Mesothelial cell of epicardium (in vitro differentiated cells): ENCODE results near the gene HOXC6. TPM values are rescaled to one million over a fixed set of nuclear protein-coding genes. Genes with fewer than 3 reads are reported as not detected.
A peak's percentile ranks its signal among the peaks of the same experiment; 100 is the strongest.
"Not testable (repeated sequence)": the region's sequence is repeated elsewhere in the genome, so short reads cannot be mapped to it uniquely, and the experiment has no call there.

Experiments used
- DNase-seq, 2 experiments: peaks; one replicate each; pipeline ENCODE4 v3.0.0; 2021; ENCODE audit warnings: low spot score in 2 of 2; ENCODE audit not compliant: unreplicated experiment in 2 of 2
- H3K27ac Mint-ChIP-seq: 2 replicates; pipeline ENCODE4 v1.8.0; 2021; ENCODE audit warnings: mixed read lengths
- H3K27me3 Mint-ChIP-seq: 2 replicates; pipeline ENCODE4 v1.8.0; 2021; ENCODE audit warnings: low read depth, mixed read lengths
- H3K36me3 Mint-ChIP-seq: 2 replicates; pipeline ENCODE4 v1.8.0; 2021; ENCODE audit warnings: mixed read lengths
- H3K4me1 Mint-ChIP-seq: 2 replicates; pipeline ENCODE4 v1.8.0; 2021; ENCODE audit warnings: mixed read lengths
- H3K4me3 Mint-ChIP-seq: 2 replicates; pipeline ENCODE4 v1.8.0; 2021; ENCODE audit warnings: mild to moderate bottlenecking, moderate library complexity, mixed read lengths
- H3K9me3 Mint-ChIP-seq: 2 replicates; pipeline ENCODE4 v1.8.0; 2021; ENCODE audit warnings: mixed read lengths
- CTCF ChIP-seq: fragments of 200-600 bp; sonication (generic); IDR thresholded peaks from one replicate; pipeline ENCODE4 v1.5.0; 2021; ENCODE audit warnings: antibody characterized with exemption; ENCODE audit not compliant: unreplicated experiment
- total RNA-seq: library from RNA; stranded (reverse); gene quantifications from 3 replicates; pipeline ENCODE4 v1.2.1, GENCODE V29; 2021

HOXC6 gene
- total RNA-seq, 1 donor from 2014 or later, result 15.5 TPM

- DNase-seq, result no peak
- Mint-ChIP-seq H3K4me1 (peaks cover 93% of the 10 kb centered on the region), H3K36me3 (no peaks in the 10 kb centered on the region), H3K27ac (peak overlapping the region; percentile 98), H3K27me3 (peaks cover 8% of the 10 kb centered on the region), H3K4me3 (peak overlapping the region; percentile 81), H3K9me3 (no peaks in the 10 kb centered on the region)
- no peak for TF ChIP-seq CTCF
These were observed 12.4 kb downstream of the HOXC6 start for GRCh38 chr12:54040648-54041047.

DNA sequence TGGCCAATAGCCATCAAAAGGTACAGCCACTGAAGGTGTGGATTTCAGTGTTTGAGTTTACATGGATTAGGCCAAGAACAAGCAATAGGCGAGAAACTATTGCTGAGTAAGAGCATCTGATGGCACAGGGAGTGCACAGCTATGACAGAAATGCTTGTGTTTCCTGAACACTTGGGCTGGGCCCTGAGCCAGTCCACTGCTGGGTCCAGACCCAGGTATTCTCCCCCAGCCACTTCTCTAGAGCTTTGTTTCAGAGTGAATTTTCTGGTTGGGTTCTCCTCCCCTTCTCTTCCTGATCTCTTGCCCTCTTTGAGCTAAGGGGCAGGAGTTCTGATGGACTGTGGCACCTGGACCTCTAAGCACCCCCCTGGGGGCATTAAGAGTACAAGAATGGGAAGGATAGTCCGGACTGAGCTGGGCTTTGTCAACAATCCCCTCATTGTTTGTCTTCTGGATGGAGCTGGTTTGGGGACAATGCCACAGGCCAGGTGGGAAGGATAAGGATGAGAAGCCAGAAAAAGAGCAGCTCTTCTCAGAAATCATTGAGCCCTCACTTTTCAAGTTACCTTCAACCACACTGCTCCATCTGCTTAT lies 13.0 kb downstream of the HOXC6 start:
- H3K4me1 Mint-ChIP-seq, result peaks cover 92% of the 10 kb centered on the region

DNA sequence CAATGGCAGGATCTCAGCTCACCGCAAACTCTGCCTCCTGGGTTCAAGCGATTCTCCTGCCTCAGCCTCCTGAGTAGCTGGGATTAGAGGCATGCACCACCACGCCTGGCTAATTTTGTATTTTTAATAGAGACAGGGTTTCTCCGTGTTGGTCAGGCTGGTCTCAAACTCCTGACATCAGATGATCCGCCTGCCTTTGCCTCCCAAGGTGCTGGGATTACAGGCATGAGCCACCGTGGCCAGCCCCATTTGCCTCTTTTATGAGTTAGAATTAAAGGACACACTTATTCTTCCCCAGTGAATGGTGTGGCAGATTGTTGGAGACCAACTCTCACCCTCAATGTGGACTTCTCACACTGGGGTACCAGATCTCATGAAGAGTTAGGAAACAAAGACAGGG lies 13.8 kb downstream of the HOXC6 start:
- H3K4me1 Mint-ChIP-seq, result peaks cover 91% of the 10 kb centered on the region
- not testable (repeated sequence) for DNase-seq
- H3K27ac Mint-ChIP-seq, result peak overlapping the region; percentile 98

More for the DNA sequence above, 13.0 kb downstream of the HOXC6 start:
- Mint-ChIP-seq H3K36me3 (no peaks in the 10 kb centered on the region), H3K9me3 (no peaks in the 10 kb centered on the region), H3K27ac (peak overlapping the region; percentile 35), H3K27me3 (peaks cover 11% of the 10 kb centered on the region), H3K4me3 (peak overlapping the region; percentile 36)
- DNase-seq, result no peak
- TF ChIP-seq CTCF, result no peak

GRCh38 chr12:54042970-54043853 lies 15.0 kb downstream of the HOXC6 start:
- Mint-ChIP-seq H3K36me3 (no peaks in the 10 kb centered on the region), H3K27me3 (peaks cover 22% of the 10 kb centered on the region), H3K4me1 (peaks cover 90% of the 10 kb centered on the region), H3K9me3 (no peaks in the 10 kb centered on the region), H3K27ac (peak overlapping the region; percentile 98), H3K4me3 (peak overlapping the region; percentile 72)
- no peak for TF ChIP-seq CTCF
- no peak for DNase-seq

More for the DNA sequence above, 13.8 kb downstream of the HOXC6 start:
- H3K36me3 Mint-ChIP-seq, H3K9me3 Mint-ChIP-seq: not testable (repeated sequence)
- Mint-ChIP-seq H3K4me3 (peak overlapping the region; percentile 13), H3K27me3 (peaks cover 13% of the 10 kb centered on the region)

- no peaks in the 10 kb centered on the region for H3K36me3 Mint-ChIP-seq
- peaks cover 31% of the 10 kb centered on the region for H3K27me3 Mint-ChIP-seq
- TF ChIP-seq CTCF, result no peak
- DNase-seq, result no peak
- peak overlapping the region; percentile 98 for H3K27ac Mint-ChIP-seq
- no peaks in the 10 kb centered on the region for H3K9me3 Mint-ChIP-seq
- H3K4me3 Mint-ChIP-seq, result peak overlapping the region; percentile 72
- H3K4me1 Mint-ChIP-seq, result peaks cover 92% of the 10 kb centered on the region
These were observed 16.3 kb downstream of the HOXC6 start for GRCh38 chr12:54044425-54045103.

DNA sequence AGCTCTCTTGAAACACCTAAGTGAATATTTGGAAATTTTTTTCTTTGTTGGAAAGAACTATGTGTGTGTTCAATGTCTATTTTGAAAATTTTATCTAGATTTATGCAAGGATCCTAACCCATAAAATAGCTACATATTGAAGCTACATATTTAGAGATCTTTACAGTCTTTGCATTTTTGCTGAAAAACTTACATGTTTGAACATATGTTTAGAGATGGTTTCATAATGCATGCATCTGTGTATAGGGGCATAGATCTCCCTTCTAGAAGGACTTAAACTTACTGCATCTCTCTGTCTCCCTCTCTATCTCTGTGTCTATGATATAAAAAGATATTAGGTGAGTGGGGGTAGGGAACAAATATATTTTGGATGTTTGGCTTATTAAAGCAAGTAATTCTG lies 17.2 kb downstream of the HOXC6 start:
- no peaks in the 10 kb centered on the region for H3K36me3 Mint-ChIP-seq
- DNase-seq, result no peak
- H3K9me3 Mint-ChIP-seq, result no peaks in the 10 kb centered on the region
- H3K27me3 Mint-ChIP-seq, result peaks cover 38% of the 10 kb centered on the region
- TF ChIP-seq CTCF, result no peak
- peak overlapping the region; percentile 72 for H3K4me3 Mint-ChIP-seq
- H3K27ac Mint-ChIP-seq, result peak overlapping the region; percentile 98
- peaks cover 92% of the 10 kb centered on the region for H3K4me1 Mint-ChIP-seq
